ENCODE data around the gene ERGIC1.

ERGIC1 gene

GRCh38 chr5:172869691-172870090 is 35.6 kb downstream of the ERGIC1 start:
- TF ChIP-seq, protein P1, sequence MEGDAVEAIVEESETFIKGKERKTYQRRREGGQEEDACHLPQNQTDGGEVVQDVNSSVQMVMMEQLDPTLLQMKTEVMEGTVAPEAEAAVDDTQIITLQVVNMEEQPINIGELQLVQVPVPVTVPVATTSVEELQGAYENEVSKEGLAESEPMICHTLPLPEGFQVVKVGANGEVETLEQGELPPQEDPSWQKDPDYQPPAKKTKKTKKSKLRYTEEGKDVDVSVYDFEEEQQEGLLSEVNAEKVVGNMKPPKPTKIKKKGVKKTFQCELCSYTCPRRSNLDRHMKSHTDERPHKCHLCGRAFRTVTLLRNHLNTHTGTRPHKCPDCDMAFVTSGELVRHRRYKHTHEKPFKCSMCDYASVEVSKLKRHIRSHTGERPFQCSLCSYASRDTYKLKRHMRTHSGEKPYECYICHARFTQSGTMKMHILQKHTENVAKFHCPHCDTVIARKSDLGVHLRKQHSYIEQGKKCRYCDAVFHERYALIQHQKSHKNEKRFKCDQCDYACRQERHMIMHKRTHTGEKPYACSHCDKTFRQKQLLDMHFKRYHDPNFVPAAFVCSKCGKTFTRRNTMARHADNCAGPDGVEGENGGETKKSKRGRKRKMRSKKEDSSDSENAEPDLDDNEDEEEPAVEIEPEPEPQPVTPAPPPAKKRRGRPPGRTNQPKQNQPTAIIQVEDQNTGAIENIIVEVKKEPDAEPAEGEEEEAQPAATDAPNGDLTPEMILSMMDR (conservative IDR thresholded peaks at IDR 0.05; ENCODE audit: control insufficient read depth, insufficient read depth, low read depth, low read length): no peak
- peak; percentile 47 for DNase-seq (ENCODE audit: low read depth)
- no peak overlapping the region for H3K4me3 ChIP-seq (ENCODE audit: control insufficient read depth, low read depth, low read length)

DNA sequence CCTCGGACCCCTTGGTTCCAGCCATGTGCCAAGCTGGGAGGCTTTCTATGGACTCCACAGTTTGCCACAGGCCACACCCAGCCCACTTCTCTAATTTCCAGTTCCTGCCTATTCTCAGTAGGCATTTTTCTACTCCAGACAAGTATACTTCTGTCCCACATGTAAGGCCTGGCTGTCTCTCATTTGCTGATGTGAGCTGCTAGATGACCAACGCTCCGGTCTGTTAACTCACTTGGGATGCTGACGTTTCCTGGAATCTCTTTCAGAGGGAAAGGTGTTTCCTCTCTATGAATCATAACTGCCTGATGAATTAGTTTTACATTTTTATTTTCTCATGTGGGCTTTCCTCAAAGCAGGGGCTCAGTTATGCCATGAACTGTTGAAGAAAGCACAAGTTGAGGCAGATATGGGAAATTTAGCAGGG is 36.3 kb downstream of the ERGIC1 start:
- peak; percentile 99 for DNase-seq (ENCODE audit: low read depth)
- no peak overlapping the region for H3K4me3 ChIP-seq (ENCODE audit: control insufficient read depth, low read depth, low read length)
- TF ChIP-seq, protein P1 (conservative IDR thresholded peaks at IDR 0.05; ENCODE audit: control insufficient read depth, insufficient read depth, low read depth, low read length): no peak

DNA sequence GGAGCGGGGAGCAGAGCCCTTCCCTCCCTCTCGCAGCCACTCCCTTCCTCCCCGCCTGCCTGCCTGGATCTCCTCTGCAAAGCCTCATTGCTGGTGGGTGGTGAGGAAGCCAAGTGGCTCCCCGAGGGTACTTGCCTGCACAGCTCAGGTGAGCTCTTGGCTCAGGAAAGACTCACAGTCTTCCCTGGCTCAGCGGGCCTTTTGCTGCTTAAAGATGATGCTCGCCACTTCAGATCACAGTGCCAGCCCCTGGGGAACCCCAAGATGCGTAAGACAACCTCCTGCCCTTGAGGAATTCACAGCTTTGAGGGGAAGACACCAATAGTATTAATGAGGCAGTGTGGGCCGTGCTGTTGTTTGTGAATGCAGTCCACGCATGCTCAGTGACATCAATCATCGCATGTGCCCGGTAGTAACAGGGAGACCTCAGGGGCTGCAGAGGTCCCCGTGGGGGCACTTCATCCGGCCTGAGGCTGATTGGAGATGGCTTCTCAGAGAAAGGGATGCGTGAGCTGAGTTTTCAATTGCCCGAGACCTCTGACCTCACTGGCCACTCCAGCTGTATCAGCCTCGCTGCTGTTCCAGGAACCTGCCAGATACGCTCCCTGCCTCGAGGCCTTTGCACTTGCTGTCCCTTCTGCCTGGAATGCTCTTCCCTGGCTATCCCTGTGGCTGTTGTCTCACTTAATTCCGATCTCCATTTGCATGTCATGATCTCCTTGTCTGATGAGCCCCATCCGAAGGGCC is 36.8 kb downstream of the ERGIC1 start:
- DNase-seq (ENCODE audit: low read depth): peak; percentile 87
- TF ChIP-seq, protein P1 (conservative IDR thresholded peaks at IDR 0.05; ENCODE audit: control insufficient read depth, insufficient read depth, low read depth, low read length): no peak
- H3K4me3 ChIP-seq (ENCODE audit: control insufficient read depth, low read depth, low read length): no peak overlapping the region

DNA sequence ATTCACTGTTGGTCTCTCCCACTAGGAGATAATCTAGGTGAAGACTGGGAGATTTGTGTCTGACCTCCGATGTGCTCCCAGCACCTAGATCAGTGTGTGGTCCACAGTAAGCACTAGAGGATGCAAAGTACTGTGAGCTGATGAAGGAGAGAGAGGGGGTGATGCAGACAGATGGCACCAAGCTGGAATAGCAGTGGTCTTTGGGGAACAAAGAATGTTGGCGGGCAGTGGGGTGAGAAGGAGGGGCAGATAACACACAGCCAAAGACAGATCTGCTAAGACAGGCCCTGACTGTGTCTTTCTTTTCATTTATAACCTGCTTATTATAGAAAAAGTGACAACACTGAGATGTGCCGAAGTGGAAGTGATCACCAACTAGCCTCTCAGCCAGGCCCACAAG is 37.5 kb downstream of the ERGIC1 start:
- no peak for DNase-seq (ENCODE audit: low read depth)
- H3K4me3 ChIP-seq (ENCODE audit: control insufficient read depth, low read depth, low read length): no peak overlapping the region
- TF ChIP-seq, protein P1 (conservative IDR thresholded peaks at IDR 0.05; ENCODE audit: control insufficient read depth, insufficient read depth, low read depth, low read length): no peak

DNA sequence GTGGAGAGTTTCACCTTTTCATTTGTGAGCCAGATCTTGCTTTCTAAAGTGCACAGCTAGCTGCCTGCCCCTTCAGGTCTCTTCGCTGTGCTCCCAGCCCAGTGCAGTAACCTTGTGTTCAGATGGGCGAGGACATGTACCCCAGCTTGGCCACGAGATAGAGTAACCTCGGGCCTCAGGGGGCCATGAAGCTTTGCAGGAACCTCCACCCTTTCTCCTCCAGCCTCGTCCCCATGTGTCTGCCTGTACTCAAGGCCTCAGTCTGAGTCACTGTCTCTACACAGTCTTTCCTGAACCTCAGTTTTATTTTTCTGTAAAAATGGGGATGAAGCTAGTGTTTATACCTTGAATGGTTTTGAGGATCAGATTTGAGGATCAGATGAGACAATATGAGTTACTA is 37.9 kb downstream of the ERGIC1 start:
- TF ChIP-seq, protein P1 (conservative IDR thresholded peaks at IDR 0.05; ENCODE audit: control insufficient read depth, insufficient read depth, low read depth, low read length): no peak
- no peak overlapping the region for H3K4me3 ChIP-seq (ENCODE audit: control insufficient read depth, low read depth, low read length)

DNA sequence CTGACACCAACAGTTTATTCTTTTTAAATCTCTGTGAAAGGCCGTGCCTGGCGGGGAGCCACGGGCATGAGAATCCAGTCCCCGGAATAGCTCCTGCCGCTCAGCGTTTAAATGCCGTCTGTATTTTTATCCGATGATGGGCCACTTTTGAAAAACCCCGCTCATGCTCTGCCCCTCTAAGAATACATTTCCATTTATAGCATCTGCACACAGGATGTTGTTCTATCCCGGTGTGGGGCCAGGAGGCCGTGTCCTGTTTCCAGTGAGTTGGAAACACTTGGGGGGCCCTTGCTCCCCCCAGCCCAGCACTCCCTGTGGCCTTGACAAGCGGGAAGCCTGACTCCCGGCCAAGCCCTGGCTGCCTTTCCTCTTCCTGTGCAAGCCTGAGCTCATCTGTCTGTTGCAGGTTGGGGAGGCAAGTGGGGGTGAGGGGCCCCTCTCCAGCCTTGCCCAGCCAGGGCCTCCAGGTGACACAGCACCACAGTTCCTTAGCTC is 39.0 kb downstream of the ERGIC1 start:
- DNase-seq (ENCODE audit: low read depth): peak; percentile 66
- no peak overlapping the region for H3K4me3 ChIP-seq (ENCODE audit: control insufficient read depth, low read depth, low read length)
- TF ChIP-seq, protein P1 (conservative IDR thresholded peaks at IDR 0.05; ENCODE audit: control insufficient read depth, insufficient read depth, low read depth, low read length): no peak

More for the DNA sequence above, 37.9 kb downstream of the ERGIC1 start:
- peak; percentile 66 for DNase-seq (ENCODE audit: low read depth)
